WTC11 (cell line): ENCODE data around the gene TMPRSS3. TPM values are rescaled to one million over a fixed set of nuclear protein-coding genes. Genes with fewer than 3 reads are reported as not detected.

ENCODE experiments used
- ATAC-seq: fragments of 200-7000 bp; cut with Tn5 transposase; 2 replicates; pipeline ENCODE4 v1.10.0; 2021; ENCODE audit warnings: mild to moderate bottlenecking, moderate library complexity
- CTCF ChIA-PET: fragments of 300-600 bp; sonication (Branson Sonifier 250); formaldehyde crosslinking; loops from one replicate; lab custom pipeline; 2021; ENCODE audit warnings: antibody characterized with exemption; lab: Charles Lee
- POLR2A ChIA-PET: fragments of 350-600 bp; sonication (Branson Sonifier 250); formaldehyde crosslinking; loops from one replicate; lab custom pipeline; 2021; ENCODE audit warnings: antibody characterized with exemption; lab: Charles Lee
- DNase-seq: peaks from one replicate; pipeline ENCODE4 v3.0.0; 2021; ENCODE audit warnings: low spot score
- H3K27ac Mint-ChIP-seq: 2 replicates; pipeline ENCODE4 v1.8.0; 2021; ENCODE audit warnings: mixed read lengths
- H3K27me3 Mint-ChIP-seq: 2 replicates; pipeline ENCODE4 v1.8.0; 2021; ENCODE audit warnings: low read depth, mild to moderate bottlenecking, moderate library complexity, mixed read lengths
- H3K36me3 Mint-ChIP-seq: 2 replicates; pipeline ENCODE4 v1.8.0; 2021; ENCODE audit warnings: mixed read lengths
- H3K4me1 Mint-ChIP-seq: 2 replicates; pipeline ENCODE4 v1.8.0; 2022; ENCODE audit warnings: mixed read lengths
- H3K4me3 Mint-ChIP-seq: 2 replicates; pipeline ENCODE4 v1.8.0; 2021; ENCODE audit warnings: mild to moderate bottlenecking, moderate library complexity, mixed read lengths
- H3K9me3 Mint-ChIP-seq: 2 replicates; pipeline ENCODE4 v1.8.0; 2021; ENCODE audit warnings: mixed read lengths
- AFF4 ChIP-seq: sonication (generic); formaldehyde crosslinking; IDR thresholded peaks from 2 replicates; pipeline ENCODE4 v1.8.1; 2023; ENCODE audit warnings: mild to moderate bottlenecking, missing genetic modification reagents, borderline replicate concordance
- ATF1 ChIP-seq: sonication (generic); formaldehyde crosslinking; IDR thresholded peaks from 2 replicates; pipeline ENCODE4 v1.8.1; 2023; ENCODE audit warnings: mild to moderate bottlenecking, moderate library complexity, missing genetic modification reagents
- CTCF ChIP-seq: fragments of 200-600 bp; IDR thresholded peaks from 2 replicates; pipeline ENCODE4 v1.8.0; 2022; ENCODE audit warnings: antibody characterized with exemption
- E2F4 ChIP-seq: sonication (generic); formaldehyde crosslinking; IDR thresholded peaks from 2 replicates; pipeline ENCODE4 v1.8.1; 2022; ENCODE audit warnings: low read depth, mild to moderate bottlenecking, moderate library complexity, missing genetic modification reagents, borderline replicate concordance
- ELF4 ChIP-seq: sonication (generic); formaldehyde crosslinking; IDR thresholded peaks from 2 replicates; pipeline ENCODE4 v1.8.1; 2022; ENCODE audit warnings: low read depth, mild to moderate bottlenecking, moderate library complexity, missing genetic modification reagents
- GTF2I ChIP-seq: fragments of 250-450 bp; sonication (Bioruptor Pico); conservative IDR thresholded peaks from 2 replicates; pipeline ENCODE4 v1.4.0; 2021; ENCODE audit warnings: mild to moderate bottlenecking
- JAZF1 ChIP-seq: fragments of 250-450 bp; sonication (Bioruptor Pico); IDR thresholded peaks from 2 replicates; pipeline ENCODE4 v1.9.0; 2021; ENCODE audit warnings: moderate library complexity, mild to moderate bottlenecking, inconsistent platforms
- KAT7 ChIP-seq: sonication (generic); formaldehyde crosslinking; IDR thresholded peaks from 2 replicates; pipeline ENCODE4 v1.8.1; 2023; ENCODE audit warnings: missing genetic modification reagents, mild to moderate bottlenecking, borderline replicate concordance
- MLX ChIP-seq: sonication (generic); formaldehyde crosslinking; IDR thresholded peaks from 2 replicates; pipeline ENCODE4 v1.8.1; 2023; ENCODE audit warnings: mild to moderate bottlenecking, missing genetic modification reagents, moderate library complexity
- MXD4 ChIP-seq: fragments of 250-450 bp; sonication (Bioruptor Pico); IDR thresholded peaks from 2 replicates; pipeline ENCODE4 v1.8.0; 2021; ENCODE audit warnings: mild to moderate bottlenecking, moderate library complexity, borderline replicate concordance
- NFATC4 ChIP-seq: fragments of 250-450 bp; sonication (Bioruptor Pico); IDR thresholded peaks from 2 replicates; pipeline ENCODE4 v1.9.0; 2021; ENCODE audit warnings: mild to moderate bottlenecking
- NFE2L1 ChIP-seq: sonication (generic); formaldehyde crosslinking; IDR thresholded peaks from 2 replicates; pipeline ENCODE4 v1.8.1; 2023; ENCODE audit warnings: missing genetic modification reagents
- SMAD4 ChIP-seq: sonication (generic); formaldehyde crosslinking; IDR thresholded peaks from 2 replicates; pipeline ENCODE4 v1.8.0; 2022; ENCODE audit warnings: mild to moderate bottlenecking, missing genetic modification reagents
- SOX15 ChIP-seq: fragments of 250-450 bp; sonication (Bioruptor Pico); IDR thresholded peaks from 2 replicates; pipeline ENCODE4 v1.9.0; 2021; ENCODE audit warnings: mild to moderate bottlenecking
- TCF7 ChIP-seq: sonication (generic); formaldehyde crosslinking; IDR thresholded peaks from 2 replicates; pipeline ENCODE4 v1.8.0; 2022; ENCODE audit warnings: mild to moderate bottlenecking, low read depth, missing genetic modification reagents, moderate library complexity
- ZNF138 ChIP-seq: sonication (generic); formaldehyde crosslinking; conservative IDR thresholded peaks from 2 replicates; pipeline ENCODE4 v1.8.1; 2022; ENCODE audit warnings: mild to moderate bottlenecking, moderate library complexity, missing genetic modification reagents
- ZNF317 ChIP-seq: sonication (generic); formaldehyde crosslinking; IDR thresholded peaks from 2 replicates; pipeline ENCODE4 v1.8.1; 2023; ENCODE audit warnings: low read depth, mild to moderate bottlenecking, moderate library complexity, missing genetic modification reagents, borderline replicate concordance
- ZNF423 ChIP-seq: fragments of 250-450 bp; sonication (Bioruptor Pico); IDR thresholded peaks from 2 replicates; pipeline ENCODE4 v2.1.2; 2022; ENCODE audit warnings: mild to moderate bottlenecking, moderate library complexity
- ZNF512 ChIP-seq: sonication (generic); formaldehyde crosslinking; IDR thresholded peaks from 2 replicates; pipeline ENCODE4 v1.8.1; 2022; ENCODE audit warnings: missing genetic modification reagents, borderline replicate concordance
- total RNA-seq: library from RNA; stranded (reverse); gene quantifications from 3 replicates; pipeline ENCODE4 v1.2.3, GENCODE V29; 2021
- TF ChIP-seq, protein P1 (sequence below): sonication (generic); formaldehyde crosslinking; IDR thresholded peaks from 2 replicates; pipeline ENCODE4 v1.8.1; 2023; ENCODE audit warnings: mild to moderate bottlenecking, missing genetic modification reagents, moderate library complexity
- TF ChIP-seq, protein P2 (sequence below): sonication (generic); formaldehyde crosslinking; IDR thresholded peaks from 2 replicates; pipeline ENCODE4 v1.8.0; 2022; ENCODE audit warnings: mild to moderate bottlenecking, missing genetic modification reagents

Gene TMPRSS3
- total RNA-seq, 1 experiment from 2014 or later, result 0.39 TPM

DNA sequence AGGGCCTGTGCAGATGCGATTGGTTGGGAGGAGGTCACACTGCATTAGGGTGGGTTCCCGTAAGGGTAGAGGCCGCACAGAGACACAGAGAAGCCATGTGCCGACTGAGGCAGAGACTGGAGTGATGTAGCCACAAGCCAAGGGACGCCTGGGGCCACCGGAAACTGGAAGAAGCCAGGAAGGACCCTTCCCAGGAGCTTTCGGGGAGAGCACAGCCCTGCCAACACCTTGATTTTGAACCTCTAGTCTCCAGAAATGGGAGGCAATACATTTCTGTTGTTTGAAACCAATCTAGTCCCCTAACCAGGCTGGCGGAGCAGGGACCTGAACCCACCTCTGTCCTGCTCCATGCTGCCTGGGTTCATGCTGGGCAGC, 18.7 kb upstream of the TMPRSS3 start (continued):
- TF ChIP-seq CTCF, result no peak
- TF ChIP-seq, all 79 proteins: peak for 0

- ChIA-PET POLR2A (no interaction called here), CTCF (no interaction called here)
- Mint-ChIP-seq H3K4me3 (no peak overlapping the region), H3K9me3 (no peaks in the 10 kb centered on the region), H3K36me3 (no peaks in the 10 kb centered on the region), H3K27me3 (no peaks in the 10 kb centered on the region), H3K4me1 (0 out of 2 replicates have a peak, but pooled peaks cover 2% of the 10 kb centered on the region), H3K27ac (no peak overlapping the region)
- DNase-seq (no peak), ATAC-seq (no peak)
- TF ChIP-seq ZNF423 (CRISPR knock-in tag) (no peak), MLX (CRISPR knock-in tag) (no peak), ELF4 (CRISPR knock-in tag) (no peak)
Measured at GRCh38 chr21:42414066-42414465, 18.2 kb upstream of the TMPRSS3 start.

- H3K4me3 Mint-ChIP-seq, result no peak overlapping the region
- ChIA-PET POLR2A (no interaction called here), CTCF (no interaction called here)
- H3K27me3 Mint-ChIP-seq, result no peaks in the 10 kb centered on the region
- no peaks in the 10 kb centered on the region for H3K9me3 Mint-ChIP-seq
- ATAC-seq, result no peak
- H3K27ac Mint-ChIP-seq, result no peak overlapping the region
- H3K36me3 Mint-ChIP-seq, result no peaks in the 10 kb centered on the region
- H3K4me1 Mint-ChIP-seq, result 0 out of 2 replicates have a peak, but pooled peaks cover 2% of the 10 kb centered on the region
- DNase-seq, result no peak
- no peak for TF ChIP-seq KAT7
- TF ChIP-seq ZNF423 (CRISPR knock-in tag), result no peak
- TF ChIP-seq ZNF138 (CRISPR knock-in tag), result no peak
- TF ChIP-seq ZNF317 (CRISPR knock-in tag), result no peak
- TF ChIP-seq SMAD4 (CRISPR knock-in tag), result no peak
- no peak for TF ChIP-seq NFE2L1 (CRISPR knock-in tag)
- TF ChIP-seq ZNF512 (CRISPR knock-in tag), result no peak
- no peak for TF ChIP-seq SOX15
- TF ChIP-seq ATF1, result no peak
- TF ChIP-seq GTF2I, result no peak
- no peak for TF ChIP-seq TCF7 (CRISPR knock-in tag)
- TF ChIP-seq NFATC4 (CRISPR knock-in tag), result no peak
- no peak for TF ChIP-seq JAZF1 (CRISPR knock-in tag)
- TF ChIP-seq MXD4 (CRISPR knock-in tag), result no peak
Measured at GRCh38 chr21:42413500-42413899, 17.6 kb upstream of the TMPRSS3 start.

DNA sequence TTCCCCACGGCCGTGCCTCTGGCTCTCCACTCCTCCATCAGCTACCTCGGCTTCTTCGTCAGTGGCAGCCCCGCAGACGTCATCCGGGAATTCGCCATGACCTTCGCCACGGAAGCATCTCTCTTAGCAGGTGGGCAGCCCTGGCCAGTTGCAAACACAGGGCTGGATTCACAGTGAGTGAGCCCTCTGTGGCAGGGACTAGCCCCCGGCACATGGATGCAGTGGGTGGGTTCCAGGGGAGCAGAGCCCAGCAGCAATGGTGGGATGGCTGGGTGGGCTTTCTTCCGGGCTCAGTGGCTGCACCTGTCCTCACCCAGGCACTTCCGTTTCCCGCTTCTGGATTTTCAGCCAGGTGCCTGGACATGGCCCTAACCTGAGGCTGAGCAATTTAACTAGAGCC, 17.2 kb upstream of the TMPRSS3 start:
- POLR2A ChIA-PET, result no interaction called here
- H3K36me3 Mint-ChIP-seq, result no peaks in the 10 kb centered on the region
- H3K27me3 Mint-ChIP-seq, result no peaks in the 10 kb centered on the region
- 0 out of 2 replicates have a peak, but pooled peaks cover 2% of the 10 kb centered on the region for H3K4me1 Mint-ChIP-seq
- H3K9me3 Mint-ChIP-seq, result no peaks in the 10 kb centered on the region
- H3K4me3 Mint-ChIP-seq, result no peak overlapping the region
- ATAC-seq (no peak), DNase-seq (no peak)
- CTCF ChIA-PET, result no interaction called here
- H3K27ac Mint-ChIP-seq, result no peak overlapping the region
- TF ChIP-seq E2F4 (CRISPR knock-in tag), result no peak
- TF ChIP-seq, protein P1, sequence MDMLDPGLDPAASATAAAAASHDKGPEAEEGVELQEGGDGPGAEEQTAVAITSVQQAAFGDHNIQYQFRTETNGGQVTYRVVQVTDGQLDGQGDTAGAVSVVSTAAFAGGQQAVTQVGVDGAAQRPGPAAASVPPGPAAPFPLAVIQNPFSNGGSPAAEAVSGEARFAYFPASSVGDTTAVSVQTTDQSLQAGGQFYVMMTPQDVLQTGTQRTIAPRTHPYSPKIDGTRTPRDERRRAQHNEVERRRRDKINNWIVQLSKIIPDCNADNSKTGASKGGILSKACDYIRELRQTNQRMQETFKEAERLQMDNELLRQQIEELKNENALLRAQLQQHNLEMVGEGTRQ (CRISPR knock-in tag), result no peak
- no peak for TF ChIP-seq AFF4
- TF ChIP-seq, protein P2, sequence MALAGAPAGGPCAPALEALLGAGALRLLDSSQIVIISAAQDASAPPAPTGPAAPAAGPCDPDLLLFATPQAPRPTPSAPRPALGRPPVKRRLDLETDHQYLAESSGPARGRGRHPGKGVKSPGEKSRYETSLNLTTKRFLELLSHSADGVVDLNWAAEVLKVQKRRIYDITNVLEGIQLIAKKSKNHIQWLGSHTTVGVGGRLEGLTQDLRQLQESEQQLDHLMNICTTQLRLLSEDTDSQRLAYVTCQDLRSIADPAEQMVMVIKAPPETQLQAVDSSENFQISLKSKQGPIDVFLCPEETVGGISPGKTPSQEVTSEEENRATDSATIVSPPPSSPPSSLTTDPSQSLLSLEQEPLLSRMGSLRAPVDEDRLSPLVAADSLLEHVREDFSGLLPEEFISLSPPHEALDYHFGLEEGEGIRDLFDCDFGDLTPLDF (CRISPR knock-in tag), result no peak
